Stimulated activated CD8-positive, alpha-beta memory T cell treated with anti-CD3 and anti-CD28 coated beads, Interleukin-15, amount 100 ng/mL, for 1 hour (primary cell): ENCODE data around the gene MAN1C1.
"Not testable (repeated sequence)": the region's sequence is repeated elsewhere in the genome, so short reads cannot be mapped to it uniquely, and the experiment has no call there.

Source experiments
- DNase-seq: peaks from one replicate; pipeline ENCODE4 v3.0.0-alpha.2; 2020; ENCODE audit warnings: low read depth

MAN1C1 gene

GRCh38 chr1:25583519-25584370, 32.8 kb upstream of the MAN1C1 start:
- DNase-seq, result no peak

- no peak for DNase-seq
Observed at GRCh38 chr1:25586181-25586588, 30.4 kb upstream of the MAN1C1 start.

DNA sequence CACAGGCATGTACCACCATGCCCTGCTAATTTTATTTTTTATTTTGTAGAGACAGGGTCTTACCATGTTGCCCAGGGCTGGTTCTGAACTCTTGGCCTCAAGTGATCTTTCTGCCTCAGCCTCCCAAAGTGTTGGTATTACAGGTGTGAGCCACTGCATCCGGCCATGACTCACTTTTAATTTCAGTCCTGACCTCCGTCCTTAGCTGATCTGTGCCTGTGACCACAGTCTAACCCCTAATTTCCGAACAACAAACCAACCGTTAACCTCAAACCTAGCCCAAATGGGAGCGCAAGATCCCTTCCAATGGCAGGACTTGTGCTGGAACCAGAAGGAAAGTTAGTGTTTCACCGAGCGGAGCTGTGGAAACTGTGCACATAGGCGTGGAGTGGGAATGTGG, 29.3 kb upstream of the MAN1C1 start:
- DNase-seq, result no peak

- DNase-seq, result not testable (repeated sequence)
Observed at GRCh38 chr1:25588224-25588623, 28.4 kb upstream of the MAN1C1 start.

- not testable (repeated sequence) for DNase-seq
Observed at GRCh38 chr1:25588786-25589185, 27.8 kb upstream of the MAN1C1 start.

DNA sequence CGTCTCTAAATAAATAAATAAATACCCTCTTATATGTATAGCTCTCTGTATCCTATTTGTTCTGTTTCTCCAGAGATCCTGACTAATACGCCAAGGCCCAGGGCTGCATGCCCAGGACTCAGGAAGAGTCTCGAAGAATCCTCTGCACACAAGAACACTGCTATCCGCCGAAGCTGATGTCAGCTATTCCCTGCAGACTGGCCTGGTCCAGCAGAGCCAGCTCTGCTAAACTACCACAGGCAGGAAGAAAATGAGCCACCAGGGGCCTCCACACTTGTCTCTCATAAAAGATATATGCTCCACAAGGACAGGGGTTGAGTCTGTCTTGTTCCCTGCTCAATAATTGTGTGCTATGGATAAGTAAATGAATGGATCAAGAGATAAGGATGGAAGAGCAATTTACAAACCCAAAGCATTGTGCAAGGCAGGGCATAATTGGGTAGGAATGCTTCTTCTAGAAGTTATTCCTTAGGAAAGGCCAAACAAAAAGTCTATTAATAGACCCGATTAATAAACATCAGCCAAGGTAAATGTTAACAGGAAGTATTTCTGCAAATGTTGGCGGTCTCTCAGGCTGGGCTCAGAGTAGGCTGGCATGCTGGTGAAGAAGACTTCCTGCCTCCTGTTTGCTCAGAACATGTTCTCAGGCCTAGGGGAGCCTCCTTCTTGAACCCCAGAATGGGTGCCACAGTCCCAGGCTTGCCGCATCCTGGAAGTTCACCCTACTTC, 26.3 kb upstream of the MAN1C1 start:
- DNase-seq, result no peak

DNA sequence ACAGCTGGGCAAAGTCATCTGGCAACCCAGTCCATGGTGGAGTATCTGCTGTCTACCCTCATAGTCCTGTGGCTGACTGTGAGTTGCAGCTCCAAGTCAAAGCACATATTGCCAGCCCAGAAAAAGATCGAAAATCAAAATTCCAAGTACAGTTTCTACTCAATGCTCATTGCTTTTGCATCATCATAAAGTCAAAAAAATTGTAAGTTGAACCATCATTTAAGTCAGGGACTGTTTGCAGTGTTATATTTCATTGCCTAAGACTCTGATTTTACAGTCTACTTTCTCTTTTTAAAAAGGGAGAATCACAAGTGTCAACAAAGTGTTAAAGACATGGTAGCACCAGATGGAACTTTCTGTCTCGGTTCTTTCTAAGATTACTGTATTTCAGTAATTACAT, 22.7 kb upstream of the MAN1C1 start:
- no peak for DNase-seq

GRCh38 chr1:25594971-25595370, 21.6 kb upstream of the MAN1C1 start:
- no peak for DNase-seq

GRCh38 chr1:25596641-25597040, 19.9 kb upstream of the MAN1C1 start:
- not testable (repeated sequence) for DNase-seq

DNA sequence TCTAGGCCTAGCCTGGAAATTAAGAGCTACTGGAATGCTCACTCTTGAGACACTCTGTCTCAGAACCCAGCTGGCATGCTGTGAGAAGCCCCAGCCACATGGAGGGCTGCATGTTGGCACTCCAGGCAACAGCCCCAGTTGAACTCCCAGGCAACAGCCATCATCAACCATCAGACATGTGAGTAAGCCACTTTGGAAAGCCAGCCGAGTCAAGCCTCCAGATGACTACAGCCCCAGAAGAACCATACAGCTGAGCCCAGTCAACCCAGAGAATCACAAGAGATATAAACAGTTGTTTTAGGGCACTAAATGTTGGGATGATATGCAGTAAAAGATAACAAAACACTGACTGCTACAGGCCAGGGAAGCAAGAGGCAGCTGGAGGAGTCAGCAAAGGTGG, 17.7 kb upstream of the MAN1C1 start:
- no peak for DNase-seq

GRCh38 chr1:25599969-25600610, 16.5 kb upstream of the MAN1C1 start:
- DNase-seq, result no peak

DNA sequence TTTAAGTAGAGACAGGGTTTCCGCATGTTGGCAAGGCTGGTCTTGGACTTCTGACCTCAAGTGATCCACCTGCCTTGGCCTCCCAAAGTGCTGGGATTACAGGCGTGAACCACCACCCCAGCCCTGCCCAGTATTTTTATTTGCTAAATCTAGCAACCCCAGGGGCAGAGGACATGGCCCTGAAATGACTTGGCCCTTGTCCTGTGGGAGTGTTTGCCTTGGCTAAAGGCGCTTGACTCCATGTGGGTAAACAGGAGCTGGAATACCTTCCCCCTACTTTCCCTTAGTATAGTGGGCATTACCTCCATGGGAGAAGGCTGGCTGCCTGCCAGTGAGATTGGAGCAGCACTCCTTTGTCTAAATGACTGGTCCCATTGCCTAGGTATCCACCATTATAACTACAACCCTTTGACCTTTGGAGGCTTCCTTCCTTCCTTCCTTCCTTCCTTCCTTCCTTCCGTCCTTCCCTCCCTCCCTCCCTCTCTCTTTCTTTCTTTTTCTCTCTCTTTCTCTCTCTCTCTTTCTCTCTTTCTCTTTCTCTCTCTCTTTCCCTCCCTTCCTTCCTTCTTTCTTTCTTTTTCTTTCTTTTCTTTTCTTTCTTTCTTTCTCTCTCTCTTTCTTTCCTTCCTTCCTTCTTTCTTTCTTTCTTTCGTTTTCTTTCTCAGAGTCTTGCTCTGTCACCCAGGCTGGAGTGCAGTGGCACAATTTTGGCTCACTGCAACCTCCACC, 15.5 kb upstream of the MAN1C1 start:
- not testable (repeated sequence) for DNase-seq

- DNase-seq, result not testable (repeated sequence)
Observed at GRCh38 chr1:25603779-25604538, 12.6 kb upstream of the MAN1C1 start.

DNA sequence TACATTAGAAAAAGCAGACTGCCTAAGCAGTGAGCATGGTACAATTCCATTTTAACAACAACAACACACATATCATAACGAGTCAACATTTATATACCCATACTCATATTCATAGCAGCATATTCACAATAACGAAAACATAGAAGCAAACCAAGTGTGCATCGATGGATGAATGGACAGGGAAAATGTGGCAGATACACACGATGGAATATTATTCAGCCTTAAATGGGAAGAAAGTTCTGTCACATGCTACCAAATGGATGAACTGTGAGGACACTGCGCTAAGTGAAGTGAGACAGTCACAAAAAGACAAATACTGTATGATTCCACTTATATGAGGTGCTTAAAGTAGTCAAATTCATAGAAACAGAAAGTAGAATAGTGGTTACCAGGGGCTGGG, 9.5 kb upstream of the MAN1C1 start:
- no peak for DNase-seq

DNA sequence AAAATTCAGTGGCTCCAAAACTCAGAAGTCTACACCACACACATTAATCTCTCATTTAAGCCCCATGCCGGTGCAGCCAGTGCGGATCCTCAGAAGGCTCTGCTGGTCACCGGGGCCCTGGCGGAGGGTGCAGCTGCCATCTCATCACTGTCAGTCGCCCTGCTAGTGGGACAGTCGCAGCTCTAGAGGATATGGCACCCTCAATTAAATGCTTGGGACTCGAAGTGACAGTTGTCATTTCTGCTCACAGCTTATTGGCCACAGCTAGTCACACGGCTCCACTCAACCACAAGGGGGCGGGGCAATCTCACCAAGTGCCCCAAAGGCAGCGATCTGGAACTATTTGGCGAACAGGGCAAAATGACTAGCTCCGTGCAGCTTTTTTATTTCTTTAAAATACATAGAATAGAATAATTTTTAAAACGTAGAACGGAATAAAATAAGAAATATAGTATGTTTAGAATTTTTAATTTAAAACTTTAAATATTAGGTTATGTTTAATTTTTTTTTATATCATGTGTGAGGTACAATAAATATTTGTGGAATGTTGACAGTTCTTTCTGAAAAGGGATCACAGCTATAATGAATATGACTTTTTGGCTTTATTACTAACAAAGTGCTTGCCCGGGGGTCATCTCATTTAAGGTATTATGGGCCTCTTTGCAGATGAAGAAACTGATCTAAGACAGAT, 8.0 kb upstream of the MAN1C1 start:
- peak; percentile 82 for DNase-seq

- DNase-seq, result no peak
Observed at GRCh38 chr1:25609921-25610320, 6.7 kb upstream of the MAN1C1 start.

DNA sequence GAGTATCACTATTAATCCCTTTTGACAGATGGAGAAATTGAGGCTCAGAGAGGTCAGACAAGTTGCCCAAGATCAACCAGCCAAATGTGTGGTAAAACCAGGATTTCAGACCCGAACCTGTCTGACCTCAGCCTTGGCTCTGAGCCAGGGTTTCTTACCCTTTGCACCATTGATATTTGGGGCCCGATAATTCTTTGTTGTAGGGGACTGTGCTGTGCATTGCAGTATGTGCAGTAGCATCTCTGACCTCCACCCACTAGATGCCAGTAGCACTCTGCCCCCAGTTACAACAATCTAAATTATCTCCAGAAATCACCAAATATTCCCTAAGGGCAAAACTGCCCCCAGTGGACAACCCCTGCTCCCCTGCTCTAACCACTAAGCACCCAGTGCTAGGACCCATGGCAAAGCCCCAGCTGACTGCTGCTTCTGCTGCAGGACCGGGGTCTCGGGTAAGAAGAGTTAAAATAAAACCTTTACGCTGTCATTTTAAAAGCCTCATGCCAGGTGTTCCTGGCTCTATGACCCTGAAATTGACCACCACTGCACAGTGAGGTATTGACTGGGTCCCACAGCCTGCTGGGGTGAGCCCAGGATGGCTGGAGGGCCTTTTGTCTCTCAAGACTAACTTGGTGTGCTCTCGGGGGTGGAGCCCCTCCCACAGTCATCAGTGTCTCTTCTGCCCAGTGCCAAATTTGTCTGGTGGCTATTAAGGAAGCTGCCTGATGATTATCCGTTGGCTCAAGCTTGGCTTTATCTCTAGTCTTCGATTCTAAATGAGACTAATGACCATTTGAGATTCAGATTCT, 5.6 kb upstream of the MAN1C1 start:
- no peak for DNase-seq

- no peak for DNase-seq
Observed at GRCh38 chr1:25611843-25612242, 4.7 kb upstream of the MAN1C1 start.

- no peak for DNase-seq
Observed at GRCh38 chr1:25612421-25612820, 4.2 kb upstream of the MAN1C1 start.

DNA sequence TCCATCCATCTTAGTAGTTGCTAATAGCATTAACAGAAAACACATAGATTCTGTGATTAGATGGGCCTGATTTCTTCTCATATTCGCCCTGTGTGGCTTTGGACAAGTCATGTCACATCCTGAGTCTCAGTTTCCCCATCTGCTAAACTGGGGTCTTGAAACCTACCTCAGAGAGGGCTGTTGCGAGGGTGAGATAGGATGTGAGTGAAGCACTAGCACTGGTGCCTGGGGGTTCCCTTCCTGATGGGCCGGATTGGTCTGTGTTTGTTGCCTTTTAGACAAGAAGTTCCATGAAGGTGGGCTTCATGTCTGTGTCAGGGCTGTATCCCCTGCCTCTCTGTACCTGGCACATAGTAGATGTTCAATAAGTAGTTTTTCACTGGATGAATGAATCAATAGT, 3.5 kb upstream of the MAN1C1 start:
- DNase-seq, result no peak
